B cell (primary cell): ENCODE measurements around the gene PIM3. TPM values are rescaled to one million over a fixed set of nuclear protein-coding genes. Genes with fewer than 3 reads are reported as not detected.

Experiments
- ATAC-seq: fragments of 200-7000 bp; cut with Tn5 transposase; one replicate; pipeline ENCODE4 v1.10.0; 2021; ENCODE audit warnings: low read depth, mild to moderate bottlenecking, moderate number of reproducible peaks, moderate library complexity
- CTCF ChIA-PET: fragments of 350-600 bp; sonication (Branson Sonifier 250); formaldehyde crosslinking; loops from one replicate; lab custom pipeline; 2021; ENCODE audit warnings: antibody characterized with exemption, inconsistent platforms; lab: Charles Lee
- POLR2A ChIA-PET: fragments of 350-600 bp; sonication (Branson Sonifier 250); formaldehyde crosslinking; loops from one replicate; lab custom pipeline; 2021; ENCODE audit warnings: antibody characterized with exemption; lab: Charles Lee
- DNase-seq: peaks from one replicate; pipeline ENCODE4 v3.0.0; 2013
- H2AFZ ChIP-seq: 2 replicates; pipeline ENCODE4 v1.6.1; 2012; ENCODE audit warnings: mild to moderate bottlenecking, low read depth, low read length; ENCODE audit not compliant: insufficient read depth, poor library complexity, severe bottlenecking
- H3K27ac ChIP-seq, 2 donors: 1 replicate in 1 of 2; 2 replicates in 1 of 2; pipeline ENCODE4 v1.5.1; 2012 to 2013; ENCODE audit warnings: low read length in 2 of 2, mild to moderate bottlenecking in 2 of 2, moderate library complexity in 1 of 2
- H3K27me3 ChIP-seq, 4 experiments: fragments of 200-600 bp in 1 of 4; sonication (generic) in 1 of 4; replicated peaks in 1 of 4; 1 replicate in 2 of 4; 2 replicates in 2 of 4; pipeline versions ENCODE4 v1.6.1 to v1.7.0; 2013 to 2016; ENCODE audit warnings: low read length in 3 of 4, mild to moderate bottlenecking in 2 of 4, mixed read lengths in 1 of 4, moderate library complexity in 1 of 4; ENCODE audit not compliant: insufficient read depth in 4 of 4, control insufficient read depth in 3 of 4; ENCODE audit errors: control extremely low read depth in 1 of 4
- H3K36me3 ChIP-seq, 2 experiments: replicated peaks in 1 of 2; 1 replicate in 1 of 2; 2 replicates in 1 of 2; pipeline versions ENCODE4 v1.6.1 to v1.7.1; 2013; ENCODE audit warnings: low read length in 1 of 2; ENCODE audit not compliant: insufficient read depth in 2 of 2, control insufficient read depth in 1 of 2; ENCODE audit errors: control extremely low read depth in 1 of 2, extremely low read depth in 1 of 2
- H3K4me1 ChIP-seq, 2 donors: fragments of 200-600 bp in 1 of 2; sonication (generic) in 1 of 2; 1 replicate in 1 of 2; 2 replicates in 1 of 2; pipeline versions ENCODE4 v1.5.1 to v1.6.1; 2013 to 2017; ENCODE audit warnings: low read length in 2 of 2; ENCODE audit not compliant: control insufficient read depth in 2 of 2, insufficient read depth in 2 of 2
- H3K4me2 ChIP-seq: replicated peaks from 2 replicates; pipeline ENCODE3; 2012; ENCODE audit warnings: mild to moderate bottlenecking, low read depth, low read length; ENCODE audit not compliant: poor library complexity, severe bottlenecking
- H3K4me3 ChIP-seq, 5 experiments: fragments of 200-600 bp in 1 of 5; sonication (generic) in 1 of 5; 1 replicate in 3 of 5; 2 replicates in 2 of 5; pipeline versions ENCODE4 v1.5.1 to v1.7.0; 2011 to 2016; ENCODE audit warnings: low read length in 4 of 5, mild to moderate bottlenecking in 4 of 5, low read depth in 2 of 5, control low read depth in 1 of 5, moderate library complexity in 1 of 5; ENCODE audit not compliant: insufficient read depth in 1 of 5; ENCODE audit errors: control extremely low read depth in 1 of 5, extremely low read depth in 1 of 5
- H3K79me2 ChIP-seq: fragments of 200-600 bp; sonication (generic); one replicate; pipeline ENCODE4 v1.6.0; 2016; ENCODE audit warnings: low read length; ENCODE audit not compliant: control insufficient read depth, insufficient read depth
- H3K9ac ChIP-seq: fragments of 200-600 bp; sonication (generic); 2 replicates; pipeline ENCODE4 v1.6.1; 2017; ENCODE audit warnings: mild to moderate bottlenecking, low read length, moderate library complexity
- H3K9me3 ChIP-seq, 3 donors: one replicate each; pipeline versions ENCODE4 v1.6.1 to v1.7.1; 2013; ENCODE audit warnings: low read length in 2 of 3; ENCODE audit not compliant: control insufficient read depth in 2 of 3, insufficient read depth in 1 of 3; ENCODE audit errors: control extremely low read depth in 1 of 3
- H4K20me1 ChIP-seq: 2 replicates; pipeline ENCODE4 v1.6.0; 2012; ENCODE audit warnings: mild to moderate bottlenecking, low read length; ENCODE audit not compliant: insufficient read depth, control insufficient read depth, poor library complexity, severe bottlenecking
- H3K27ac Mint-ChIP-seq: one replicate; pipeline ENCODE4 v1.8.0; 2021; ENCODE audit warnings: mixed read lengths
- H3K27me3 Mint-ChIP-seq: one replicate; pipeline ENCODE4 v1.8.0; 2021; ENCODE audit warnings: mixed read lengths
- H3K4me1 Mint-ChIP-seq: one replicate; pipeline ENCODE4 v1.8.0; 2021; ENCODE audit warnings: mixed read lengths
- H3K4me3 Mint-ChIP-seq: one replicate; pipeline ENCODE4 v1.8.0; 2021; ENCODE audit warnings: mixed read lengths
- H3K9me3 Mint-ChIP-seq: one replicate; pipeline ENCODE4 v1.8.0; 2022; ENCODE audit warnings: mixed read lengths; ENCODE audit not compliant: insufficient read depth
- CTCF ChIP-seq: fragments of 200-600 bp; IDR thresholded peaks from one replicate; pipeline ENCODE4 v1.8.0; 2022; ENCODE audit warnings: antibody characterized with exemption, mild to moderate bottlenecking
- EZH2 ChIP-seq: IDR thresholded peaks from 2 replicates; pipeline ENCODE4 v1.6.1; 2012; ENCODE audit warnings: borderline replicate concordance, low read depth, mild to moderate bottlenecking, moderate library complexity, low read length; ENCODE audit not compliant: insufficient read depth, poor library complexity, severe bottlenecking
- WGBS: methylation state at CpG from one replicate; pipeline ENCODE4 v1.1.5; 2013; ENCODE audit warnings: missing lambda C conversion rate; ENCODE audit not compliant: insufficient coverage; 5-methylcytosine and 5-hydroxymethylcytosine counted together
- intact Hi-C: fragments of 100-400 bp; cut with micrococcal nuclease; formaldehyde crosslinking; loops from one replicate; pipeline ENCODE4 v1.10.0; 2022
- polyA plus RNA-seq: library from polyadenylated mRNA; depleted of rRNA; stranded (reverse); fragments of >200 nt; gene quantifications from 2 replicates; pipeline ENCODE4 v1.2.3, GENCODE V29; 2012
- total RNA-seq, 2 donors: library from RNA; stranded (reverse); fragments of 120-200 nt in 1 of 2; gene quantifications; 1 replicate in 1 of 2; 2 replicates in 1 of 2; pipeline versions ENCODE4 v1.2.3 to v1.2.4, GENCODE V29; 2013 to 2022

PIM3 gene
- total and polyA plus RNA-seq, 2 donors (not counting 1 experiment from before 2014, with no cell fraction given): 74.6 to 128 TPM

DNA sequence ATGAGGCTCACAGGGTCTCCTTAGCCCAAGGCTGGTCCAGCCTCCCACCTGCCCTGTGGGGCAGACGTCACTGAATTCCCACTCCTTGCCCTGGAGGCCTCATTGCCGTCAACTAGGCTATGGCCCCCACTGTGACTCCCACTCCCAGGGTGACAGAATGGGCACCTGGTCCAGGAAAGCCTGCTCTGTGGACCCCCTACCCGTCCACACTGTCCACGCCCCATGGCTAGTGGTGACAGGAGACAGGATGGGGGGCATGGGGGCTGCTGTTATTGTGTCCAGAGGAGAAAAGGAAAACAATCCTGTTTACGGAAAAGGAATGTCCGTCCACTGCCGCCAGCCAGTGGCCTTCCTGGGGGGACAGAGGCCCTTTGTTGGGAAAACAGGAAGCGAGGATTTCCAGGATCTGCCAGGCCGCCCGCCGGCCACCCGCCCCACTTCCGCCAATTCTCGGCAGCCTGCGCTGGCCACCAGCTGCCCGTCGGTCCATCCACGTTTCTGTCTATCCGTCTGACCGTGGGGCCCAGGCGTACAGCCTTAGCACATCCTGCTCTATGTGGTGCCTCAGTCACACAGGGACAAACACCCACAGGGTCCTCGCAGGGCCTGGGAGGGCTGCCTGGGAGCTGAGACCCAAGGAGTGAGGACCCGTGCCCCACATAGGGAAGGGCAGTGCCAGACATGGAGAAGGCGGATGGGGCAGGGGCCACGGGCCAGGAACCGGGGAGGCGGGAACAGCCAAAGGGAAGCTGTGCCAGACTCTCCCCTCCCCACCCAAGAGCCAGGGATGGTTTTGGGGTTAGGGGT lies 22.6 kb upstream of the PIM3 start:
- ATAC-seq: no peak
- no peak for DNase-seq
- Histone ChIP-seq H3K4me1 (peaks cover 27 to 36% of the 10 kb centered on the region in 2 donors), H3K27ac (peak overlapping the region; percentile 91 to 92), H3K27me3 (no peaks in the 10 kb centered on the region), H3K9me3 (peaks cover 0 to 11% (median 0%) of the 10 kb centered on the region in 3 donors), H3K4me2 (peak overlapping the region; percentile 86), H2AFZ (no peak overlapping the region), H4K20me1 (no peaks in the 10 kb centered on the region), H3K36me3 (no peaks in the 10 kb centered on the region), H3K4me3 (no peak overlapping the region), H3K79me2 (peaks cover 19% of the 10 kb centered on the region), H3K9ac (no peak overlapping the region)
- no peaks in the 10 kb centered on the region for H3K27me3 Mint-ChIP-seq
- peaks cover 18% of the 10 kb centered on the region for H3K4me1 Mint-ChIP-seq
- no peak for TF ChIP-seq EZH2
- TF ChIP-seq CTCF: no peak
- H3K9me3 Mint-ChIP-seq: no peaks in the 10 kb centered on the region
- ChIA-PET CTCF (interaction anchor here (1.0 to 2.6 kb wide), 4 partner anchors 21 to 92 kb away, joined by 4 to 17 read pairs (median 9); partner anchors contain the start of gene PIM3), POLR2A (interaction anchor here (0.6 to 3.0 kb wide), 8 partner anchors 9 to 254 kb away, joined by 3 to 94 read pairs (median 9); partner anchors contain the start of gene PIM3)
- 93% methylated on average over 23 of the region's 27 CpGs for WGBS
- intact Hi-C loops: loop anchor here (2.0 to 10.0 kb wide), 2 partner anchors 13 to 537 kb away; partner anchors contain the start of gene SBF1
- peak overlapping the region; percentile 37 for H3K27ac Mint-ChIP-seq
- peak overlapping the region; percentile 50 for H3K4me3 Mint-ChIP-seq
